ENCODE measurements around the gene MRPL51.
"Not testable (repeated sequence)": the region's sequence is repeated elsewhere in the genome, so short reads cannot be mapped to it uniquely, and the experiment has no call there.

MRPL51 gene

GRCh38 chr12:6522193-6522592, 29.1 kb upstream of the MRPL51 start:
- peaks cover 71% of the 10 kb centered on the region for H3K36me3 ChIP-seq (ENCODE audit: control insufficient read depth, insufficient read depth, low read length)
- H3K27me3 ChIP-seq (replicated peaks; ENCODE audit: control insufficient read depth, insufficient read depth, low read length, poor library complexity, severe bottlenecking): no peaks in the 10 kb centered on the region
- no peaks in the 10 kb centered on the region for H3K4me1 ChIP-seq (ENCODE audit: control insufficient read depth, insufficient read depth, low read length, poor library complexity, severe bottlenecking)
- H3K9me3 ChIP-seq (ENCODE audit: control insufficient read depth, low read length): no peaks in the 10 kb centered on the region
- H3K4me3 ChIP-seq (ENCODE audit: insufficient read depth, low read depth, low read length, poor library complexity, severe bottlenecking): no peak overlapping the region
- H3K27ac ChIP-seq (ENCODE audit: insufficient read depth, low read length, poor library complexity, severe bottlenecking): no peak overlapping the region
- DNase-seq: no peak

GRCh38 chr12:6520186-6520585, 27.1 kb upstream of the MRPL51 start:
- Histone ChIP-seq H3K4me1 (ENCODE audit: control insufficient read depth, insufficient read depth, low read length, poor library complexity, severe bottlenecking) (no peaks in the 10 kb centered on the region), H3K4me3 (ENCODE audit: insufficient read depth, low read depth, low read length, poor library complexity, severe bottlenecking) (no peak overlapping the region), H3K27me3 (replicated peaks; ENCODE audit: control insufficient read depth, insufficient read depth, low read length, poor library complexity, severe bottlenecking) (no peaks in the 10 kb centered on the region), H3K36me3 (ENCODE audit: control insufficient read depth, insufficient read depth, low read length) (peaks cover 69% of the 10 kb centered on the region), H3K9me3 (ENCODE audit: control insufficient read depth, low read length) (no peaks in the 10 kb centered on the region), H3K27ac (ENCODE audit: insufficient read depth, low read length, poor library complexity, severe bottlenecking) (no peak overlapping the region)
- no peak for DNase-seq

GRCh38 chr12:6508087-6508486, 15.0 kb upstream of the MRPL51 start:
- Histone ChIP-seq H3K4me1 (ENCODE audit: control insufficient read depth, insufficient read depth, low read length, poor library complexity, severe bottlenecking) (no peaks in the 10 kb centered on the region), H3K9me3 (ENCODE audit: control insufficient read depth, low read length) (no peaks in the 10 kb centered on the region), H3K4me3 (ENCODE audit: insufficient read depth, low read depth, low read length, poor library complexity, severe bottlenecking) (no peak overlapping the region), H3K27me3 (replicated peaks; ENCODE audit: control insufficient read depth, insufficient read depth, low read length, poor library complexity, severe bottlenecking) (no peaks in the 10 kb centered on the region), H3K36me3 (ENCODE audit: control insufficient read depth, insufficient read depth, low read length) (peaks cover 5% of the 10 kb centered on the region), H3K27ac (ENCODE audit: insufficient read depth, low read length, poor library complexity, severe bottlenecking) (no peak overlapping the region)
- no peak for DNase-seq

GRCh38 chr12:6507102-6507998, 14.3 kb upstream of the MRPL51 start:
- no peak overlapping the region for H3K4me3 ChIP-seq (ENCODE audit: insufficient read depth, low read depth, low read length, poor library complexity, severe bottlenecking)
- DNase-seq: no peak
- H3K4me1 ChIP-seq (ENCODE audit: control insufficient read depth, insufficient read depth, low read length, poor library complexity, severe bottlenecking): no peaks in the 10 kb centered on the region
- no peaks in the 10 kb centered on the region for H3K27me3 ChIP-seq (replicated peaks; ENCODE audit: control insufficient read depth, insufficient read depth, low read length, poor library complexity, severe bottlenecking)
- no peak overlapping the region for H3K27ac ChIP-seq (ENCODE audit: insufficient read depth, low read length, poor library complexity, severe bottlenecking)
- H3K36me3 ChIP-seq (ENCODE audit: control insufficient read depth, insufficient read depth, low read length): peaks cover 2% of the 10 kb centered on the region
- no peaks in the 10 kb centered on the region for H3K9me3 ChIP-seq (ENCODE audit: control insufficient read depth, low read length)

- no peaks in the 10 kb centered on the region for H3K27me3 ChIP-seq (replicated peaks; ENCODE audit: control insufficient read depth, insufficient read depth, low read length, poor library complexity, severe bottlenecking)
- no peaks in the 10 kb centered on the region for H3K9me3 ChIP-seq (ENCODE audit: control insufficient read depth, low read length)
- no peak for DNase-seq
- no peaks in the 10 kb centered on the region for H3K36me3 ChIP-seq (ENCODE audit: control insufficient read depth, insufficient read depth, low read length)
- H3K4me1 ChIP-seq (ENCODE audit: control insufficient read depth, insufficient read depth, low read length, poor library complexity, severe bottlenecking): no peaks in the 10 kb centered on the region
- H3K27ac ChIP-seq (ENCODE audit: insufficient read depth, low read length, poor library complexity, severe bottlenecking): no peak overlapping the region
- H3K4me3 ChIP-seq (ENCODE audit: insufficient read depth, low read depth, low read length, poor library complexity, severe bottlenecking): no peak overlapping the region
These were observed 7.4 kb upstream of the MRPL51 start for GRCh38 chr12:6500466-6500865.

GRCh38 chr12:6497291-6497690, 4.2 kb upstream of the MRPL51 start:
- not testable (repeated sequence) for H3K27me3 ChIP-seq (replicated peaks; ENCODE audit: control insufficient read depth, insufficient read depth, low read length, poor library complexity, severe bottlenecking); H3K9me3 ChIP-seq (ENCODE audit: control insufficient read depth, low read length); H3K4me3 ChIP-seq (ENCODE audit: insufficient read depth, low read depth, low read length, poor library complexity, severe bottlenecking); H3K27ac ChIP-seq (ENCODE audit: insufficient read depth, low read length, poor library complexity, severe bottlenecking); DNase-seq; H3K36me3 ChIP-seq (ENCODE audit: control insufficient read depth, insufficient read depth, low read length)
- H3K4me1 ChIP-seq (ENCODE audit: control insufficient read depth, insufficient read depth, low read length, poor library complexity, severe bottlenecking): peaks cover 10% of the 10 kb centered on the region

- no peak overlapping the region for H3K4me3 ChIP-seq (ENCODE audit: insufficient read depth, low read depth, low read length, poor library complexity, severe bottlenecking)
- H3K9me3 ChIP-seq (ENCODE audit: control insufficient read depth, low read length): no peaks in the 10 kb centered on the region
- peaks cover 9% of the 10 kb centered on the region for H3K36me3 ChIP-seq (ENCODE audit: control insufficient read depth, insufficient read depth, low read length)
- peaks cover 10% of the 10 kb centered on the region for H3K4me1 ChIP-seq (ENCODE audit: control insufficient read depth, insufficient read depth, low read length, poor library complexity, severe bottlenecking)
- H3K27ac ChIP-seq (ENCODE audit: insufficient read depth, low read length, poor library complexity, severe bottlenecking): peak overlapping the region; percentile 54
- no peak for DNase-seq
- H3K27me3 ChIP-seq (replicated peaks; ENCODE audit: control insufficient read depth, insufficient read depth, low read length, poor library complexity, severe bottlenecking): no peaks in the 10 kb centered on the region
These were observed 1.9 kb upstream of the MRPL51 start for GRCh38 chr12:6494968-6495367.

- DNase-seq: no peak
- H3K36me3 ChIP-seq (ENCODE audit: control insufficient read depth, insufficient read depth, low read length): peaks cover 9% of the 10 kb centered on the region
- H3K4me1 ChIP-seq (ENCODE audit: control insufficient read depth, insufficient read depth, low read length, poor library complexity, severe bottlenecking): peaks cover 10% of the 10 kb centered on the region
- no peaks in the 10 kb centered on the region for H3K9me3 ChIP-seq (ENCODE audit: control insufficient read depth, low read length)
- no peaks in the 10 kb centered on the region for H3K27me3 ChIP-seq (replicated peaks; ENCODE audit: control insufficient read depth, insufficient read depth, low read length, poor library complexity, severe bottlenecking)
- H3K4me3 ChIP-seq (ENCODE audit: insufficient read depth, low read depth, low read length, poor library complexity, severe bottlenecking): peak overlapping the region; percentile 78
- H3K27ac ChIP-seq (ENCODE audit: insufficient read depth, low read length, poor library complexity, severe bottlenecking): peak overlapping the region; percentile 54
These were observed 1.2 kb upstream of the MRPL51 start for GRCh38 chr12:6494258-6494743.

- no peaks in the 10 kb centered on the region for H3K9me3 ChIP-seq (ENCODE audit: control insufficient read depth, low read length)
- H3K36me3 ChIP-seq (ENCODE audit: control insufficient read depth, insufficient read depth, low read length): peaks cover 9% of the 10 kb centered on the region
- peak within 1 kb of the TSS; percentile 85 for H3K27ac ChIP-seq (ENCODE audit: insufficient read depth, low read length, poor library complexity, severe bottlenecking)
- DNase-seq: peak; percentile 90 to 95 (median 94)
- peaks cover 10% of the 10 kb centered on the region for H3K4me1 ChIP-seq (ENCODE audit: control insufficient read depth, insufficient read depth, low read length, poor library complexity, severe bottlenecking)
- H3K27me3 ChIP-seq (replicated peaks; ENCODE audit: control insufficient read depth, insufficient read depth, low read length, poor library complexity, severe bottlenecking): no peaks in the 10 kb centered on the region
- peak within 1 kb of the TSS; percentile 78 for H3K4me3 ChIP-seq (ENCODE audit: insufficient read depth, low read depth, low read length, poor library complexity, severe bottlenecking)
These were observed 615 bp upstream of the MRPL51 start, which contains the start of gene NCAPD2 for GRCh38 chr12:6493497-6494257. Gene NCAPD2, plus strand, starts transcription at chr12:6494102. Its CDS starts 997 bp downstream, at chr12:6495099.

- H3K9me3 ChIP-seq (ENCODE audit: control insufficient read depth, low read length); H3K4me3 ChIP-seq (ENCODE audit: insufficient read depth, low read depth, low read length, poor library complexity, severe bottlenecking); H3K27me3 ChIP-seq (replicated peaks; ENCODE audit: control insufficient read depth, insufficient read depth, low read length, poor library complexity, severe bottlenecking); DNase-seq; H3K36me3 ChIP-seq (ENCODE audit: control insufficient read depth, insufficient read depth, low read length); H3K27ac ChIP-seq (ENCODE audit: insufficient read depth, low read length, poor library complexity, severe bottlenecking): not testable (repeated sequence)
- peaks cover 10% of the 10 kb centered on the region for H3K4me1 ChIP-seq (ENCODE audit: control insufficient read depth, insufficient read depth, low read length, poor library complexity, severe bottlenecking)
These were observed 2.4 kb downstream of the MRPL51 start for GRCh38 chr12:6490673-6491072.

Data from effector memory CD4-positive, alpha-beta T cell (primary cell).